SH-SY5Y (cell line): Measurements from ENCODE around the gene DIS3L2.

Experiments used
- GATA2 ChIP-seq: IDR thresholded peaks from 2 replicates; pipeline ENCODE4 v1.6.1; 2011; ENCODE audit warnings: mild to moderate bottlenecking, low read depth, low read length
- GATA3 ChIP-seq: IDR thresholded peaks from 2 replicates; pipeline ENCODE4 v1.6.1; 2011; ENCODE audit warnings: low read depth, mild to moderate bottlenecking, low read length, moderate library complexity

The DIS3L2 gene

GRCh38 chr2:232211743-232212686 lies 250.5 kb downstream of the DIS3L2 start:
- TF ChIP-seq GATA3 = no peak
- TF ChIP-seq GATA2 = no peak

- no peak for TF ChIP-seq GATA3
- no peak for TF ChIP-seq GATA2
Observed at GRCh38 chr2:232213176-232213575, 251.7 kb downstream of the DIS3L2 start.

GRCh38 chr2:232214053-232214452 lies 252.5 kb downstream of the DIS3L2 start:
- no peak for TF ChIP-seq GATA3
- no peak for TF ChIP-seq GATA2

GRCh38 chr2:232216028-232216427 lies 254.5 kb downstream of the DIS3L2 start:
- TF ChIP-seq GATA3 (no peak), GATA2 (no peak)

- TF ChIP-seq GATA3 = no peak
- no peak for TF ChIP-seq GATA2
Observed at GRCh38 chr2:232218778-232219495, 257.4 kb downstream of the DIS3L2 start.

GRCh38 chr2:232219496-232219870 lies 258.0 kb downstream of the DIS3L2 start:
- TF ChIP-seq GATA3 (no peak), GATA2 (no peak)

GRCh38 chr2:232219932-232220331 lies 258.4 kb downstream of the DIS3L2 start:
- TF ChIP-seq GATA2 = no peak
- no peak for TF ChIP-seq GATA3

GRCh38 chr2:232225429-232225828 lies 263.9 kb downstream of the DIS3L2 start:
- TF ChIP-seq GATA3 (no peak), GATA2 (no peak)

- no peak for TF ChIP-seq GATA2
- no peak for TF ChIP-seq GATA3
Observed at GRCh38 chr2:232225895-232226294, 264.4 kb downstream of the DIS3L2 start.

GRCh38 chr2:232228332-232228731 lies 266.8 kb downstream of the DIS3L2 start:
- no peak for TF ChIP-seq GATA2
- TF ChIP-seq GATA3 = no peak

- no peak for TF ChIP-seq GATA3
- TF ChIP-seq GATA2 = no peak
Observed at GRCh38 chr2:232228971-232229894, 267.7 kb downstream of the DIS3L2 start.

- TF ChIP-seq GATA2 (no peak), GATA3 (no peak)
Observed at GRCh38 chr2:232229911-232230310, 268.4 kb downstream of the DIS3L2 start.

GRCh38 chr2:232230560-232230959 lies 269.0 kb downstream of the DIS3L2 start:
- TF ChIP-seq GATA3 (no peak), GATA2 (no peak)

- no peak for TF ChIP-seq GATA3
- no peak for TF ChIP-seq GATA2
Observed at GRCh38 chr2:232231554-232231953, 270.0 kb downstream of the DIS3L2 start.
